Measurements from ENCODE around the gene ANKRD52.

GRCh38 chr12:56274299-56274698 is 16.1 kb upstream of the ANKRD52 start:
- TF ChIP-seq CTCF (conservative IDR thresholded peaks at IDR 0.05; ENCODE audit: low read length), result no peak
- TF ChIP-seq EZH2phosphoT487 (IDR thresholded peaks at IDR 0.05; ENCODE audit: borderline replicate concordance), result no peak
